Measurements from ENCODE around the gene TAOK1.
A peak's percentile ranks its signal among the peaks of the same experiment; 100 is the strongest.

TAOK1 gene

DNA sequence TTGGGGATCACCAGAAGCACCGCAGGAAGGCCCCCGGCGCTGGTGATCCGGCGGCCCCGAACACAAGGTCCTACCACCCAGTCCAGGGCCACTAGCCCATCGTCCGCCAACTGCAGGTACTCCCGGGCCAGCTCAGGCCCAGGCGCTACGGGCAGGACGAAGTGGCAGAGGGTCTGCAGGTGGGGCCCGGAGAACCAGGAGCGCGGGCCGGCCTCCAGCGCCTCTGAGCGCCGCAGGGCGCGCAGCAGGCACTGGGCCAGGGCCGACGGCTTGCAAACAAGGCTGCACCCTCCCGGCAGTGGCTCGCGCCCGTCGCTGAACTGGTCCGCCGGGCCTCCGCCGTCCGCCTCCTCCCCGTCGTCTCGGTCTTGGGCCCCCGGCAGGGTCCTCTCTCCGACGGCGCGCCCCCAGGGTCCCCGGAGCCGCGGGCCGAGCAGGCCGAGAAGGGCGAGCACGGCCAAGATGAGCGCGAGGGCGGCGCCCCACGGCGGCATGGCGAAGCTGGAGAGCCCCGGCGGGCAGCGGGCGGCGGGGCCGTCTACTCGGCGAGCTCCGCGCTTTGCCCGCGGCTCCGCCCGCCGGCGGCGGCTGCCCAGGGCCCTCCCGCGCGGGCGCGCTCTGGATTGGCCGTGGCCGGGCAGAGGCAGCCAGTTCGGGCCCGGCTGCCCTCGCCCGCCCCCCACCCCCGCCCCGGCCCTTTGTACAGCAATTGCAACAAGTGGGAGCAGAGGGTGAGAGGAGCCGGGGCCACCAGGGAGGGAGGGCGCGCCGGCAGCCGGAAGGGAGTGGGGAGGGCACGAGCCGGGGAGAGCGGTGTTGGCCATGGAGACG, 176.5 kb downstream of the TAOK1 start, which contains the start of gene ABHD15:
Gene ABHD15, minus strand, starts transcription at position 565 of the 831 bp plus-strand sequence. Its CDS starts 71 bp downstream, at position 494.
- peaks cover 7 to 23% of the 10 kb centered on the region in 2 experiments for H3K36me3 ChIP-seq (ENCODE audit: control insufficient read depth in 2 of 2, insufficient read depth in 1 of 2, low read length in 2 of 2)
- no peaks in the 10 kb centered on the region for H3K9me3 ChIP-seq (ENCODE audit: control insufficient read depth, insufficient read depth, low read depth, low read length)
- peak within 1 kb of the TSS; percentile 61 for H3K4me3 ChIP-seq (ENCODE audit: low read depth, low read length)
- H3K4me1 ChIP-seq (ENCODE audit: control insufficient read depth, insufficient read depth, low read length) = peaks cover 13% of the 10 kb centered on the region
- peak within 1 kb of the TSS; percentile 87 for H3K27ac ChIP-seq (ENCODE audit: extremely low read depth, low read depth, low read length)
- CTCF ChIA-PET = interaction anchor here (0.6 to 4.6 kb wide), 11 partner anchors 15 to 1562 kb away, joined by 3 to 29 read pairs (median 4); partner anchors contain the start of genes ANKRD13B and MYO18A
- POLR2A ChIA-PET = interaction anchor here (1.0 to 4.6 kb wide), 7 partner anchors 10 to 443 kb away, joined by 3 to 28 read pairs (median 5); partner anchors contain the start of gene ANKRD13B
- TF ChIP-seq ZNF677 (tag by site-specific recombination; IDR thresholded peaks at IDR 0.05) = 0 out of 2 replicates have a peak, but pooled peaks have one; percentile 32
- peak; percentile 97 for TF ChIP-seq SCRT2 (tag by site-specific recombination; IDR thresholded peaks at IDR 0.05)
- peak; percentile 7; the same call in 1 of the 2 replicates for TF ChIP-seq ZNF335 (tag by site-specific recombination; conservative IDR thresholded peaks at IDR 0.05)
- TF ChIP-seq KLF8 (tag by site-specific recombination; IDR thresholded peaks at IDR 0.05) = 0 out of 2 replicates have a peak, but pooled peaks have one; percentile 33
- TF ChIP-seq, protein P1, sequence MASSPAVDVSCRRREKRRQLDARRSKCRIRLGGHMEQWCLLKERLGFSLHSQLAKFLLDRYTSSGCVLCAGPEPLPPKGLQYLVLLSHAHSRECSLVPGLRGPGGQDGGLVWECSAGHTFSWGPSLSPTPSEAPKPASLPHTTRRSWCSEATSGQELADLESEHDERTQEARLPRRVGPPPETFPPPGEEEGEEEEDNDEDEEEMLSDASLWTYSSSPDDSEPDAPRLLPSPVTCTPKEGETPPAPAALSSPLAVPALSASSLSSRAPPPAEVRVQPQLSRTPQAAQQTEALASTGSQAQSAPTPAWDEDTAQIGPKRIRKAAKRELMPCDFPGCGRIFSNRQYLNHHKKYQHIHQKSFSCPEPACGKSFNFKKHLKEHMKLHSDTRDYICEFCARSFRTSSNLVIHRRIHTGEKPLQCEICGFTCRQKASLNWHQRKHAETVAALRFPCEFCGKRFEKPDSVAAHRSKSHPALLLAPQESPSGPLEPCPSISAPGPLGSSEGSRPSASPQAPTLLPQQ (tag by site-specific recombination; IDR thresholded peaks at IDR 0.05) = peak; percentile 73
- TF ChIP-seq ZBTB20 (tag by site-specific recombination; IDR thresholded peaks at IDR 0.05) = peak; percentile 47
- TF ChIP-seq, protein P2, sequence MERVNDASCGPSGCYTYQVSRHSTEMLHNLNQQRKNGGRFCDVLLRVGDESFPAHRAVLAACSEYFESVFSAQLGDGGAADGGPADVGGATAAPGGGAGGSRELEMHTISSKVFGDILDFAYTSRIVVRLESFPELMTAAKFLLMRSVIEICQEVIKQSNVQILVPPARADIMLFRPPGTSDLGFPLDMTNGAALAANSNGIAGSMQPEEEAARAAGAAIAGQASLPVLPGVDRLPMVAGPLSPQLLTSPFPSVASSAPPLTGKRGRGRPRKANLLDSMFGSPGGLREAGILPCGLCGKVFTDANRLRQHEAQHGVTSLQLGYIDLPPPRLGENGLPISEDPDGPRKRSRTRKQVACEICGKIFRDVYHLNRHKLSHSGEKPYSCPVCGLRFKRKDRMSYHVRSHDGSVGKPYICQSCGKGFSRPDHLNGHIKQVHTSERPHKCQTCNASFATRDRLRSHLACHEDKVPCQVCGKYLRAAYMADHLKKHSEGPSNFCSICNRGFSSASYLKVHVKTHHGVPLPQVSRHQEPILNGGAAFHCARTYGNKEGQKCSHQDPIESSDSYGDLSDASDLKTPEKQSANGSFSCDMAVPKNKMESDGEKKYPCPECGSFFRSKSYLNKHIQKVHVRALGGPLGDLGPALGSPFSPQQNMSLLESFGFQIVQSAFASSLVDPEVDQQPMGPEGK (tag by site-specific recombination; IDR thresholded peaks at IDR 0.05) = peak; percentile 55
- TF ChIP-seq, protein P3, sequence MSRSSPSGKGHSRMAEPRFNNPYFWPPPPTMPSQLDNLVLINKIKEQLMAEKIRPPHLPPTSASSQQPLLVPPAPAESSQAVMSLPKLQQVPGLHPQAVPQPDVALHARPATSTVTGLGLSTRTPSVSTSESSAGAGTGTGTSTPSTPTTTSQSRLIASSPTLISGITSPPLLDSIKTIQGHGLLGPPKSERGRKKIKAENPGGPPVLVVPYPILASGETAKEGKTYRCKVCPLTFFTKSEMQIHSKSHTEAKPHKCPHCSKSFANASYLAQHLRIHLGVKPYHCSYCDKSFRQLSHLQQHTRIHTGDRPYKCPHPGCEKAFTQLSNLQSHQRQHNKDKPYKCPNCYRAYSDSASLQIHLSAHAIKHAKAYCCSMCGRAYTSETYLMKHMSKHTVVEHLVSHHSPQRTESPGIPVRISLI (tag by site-specific recombination; IDR thresholded peaks at IDR 0.05) = no peak
- TF ChIP-seq ZSCAN30 (tag by site-specific recombination; IDR thresholded peaks at IDR 0.05) = 0 out of 2 replicates have a peak, but pooled peaks have one; percentile 48
- TF ChIP-seq, protein P4, sequence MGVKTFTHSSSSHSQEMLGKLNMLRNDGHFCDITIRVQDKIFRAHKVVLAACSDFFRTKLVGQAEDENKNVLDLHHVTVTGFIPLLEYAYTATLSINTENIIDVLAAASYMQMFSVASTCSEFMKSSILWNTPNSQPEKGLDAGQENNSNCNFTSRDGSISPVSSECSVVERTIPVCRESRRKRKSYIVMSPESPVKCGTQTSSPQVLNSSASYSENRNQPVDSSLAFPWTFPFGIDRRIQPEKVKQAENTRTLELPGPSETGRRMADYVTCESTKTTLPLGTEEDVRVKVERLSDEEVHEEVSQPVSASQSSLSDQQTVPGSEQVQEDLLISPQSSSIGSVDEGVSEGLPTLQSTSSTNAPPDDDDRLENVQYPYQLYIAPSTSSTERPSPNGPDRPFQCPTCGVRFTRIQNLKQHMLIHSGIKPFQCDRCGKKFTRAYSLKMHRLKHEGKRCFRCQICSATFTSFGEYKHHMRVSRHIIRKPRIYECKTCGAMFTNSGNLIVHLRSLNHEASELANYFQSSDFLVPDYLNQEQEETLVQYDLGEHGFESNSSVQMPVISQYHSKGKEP (tag by site-specific recombination; IDR thresholded peaks at IDR 0.05) = no peak
- peak; percentile 69; the same call in 1 of the 2 replicates for TF ChIP-seq GLIS1 (tag by site-specific recombination; IDR thresholded peaks at IDR 0.05)
- peak; percentile 38; the same call in 1 of the 2 replicates for TF ChIP-seq ZNF341 (tag by site-specific recombination; IDR thresholded peaks at IDR 0.05; ENCODE audit: low read depth)
- peak; percentile 70 for TF ChIP-seq SP2 (tag by site-specific recombination; IDR thresholded peaks at IDR 0.05)
- TF ChIP-seq, protein P5, sequence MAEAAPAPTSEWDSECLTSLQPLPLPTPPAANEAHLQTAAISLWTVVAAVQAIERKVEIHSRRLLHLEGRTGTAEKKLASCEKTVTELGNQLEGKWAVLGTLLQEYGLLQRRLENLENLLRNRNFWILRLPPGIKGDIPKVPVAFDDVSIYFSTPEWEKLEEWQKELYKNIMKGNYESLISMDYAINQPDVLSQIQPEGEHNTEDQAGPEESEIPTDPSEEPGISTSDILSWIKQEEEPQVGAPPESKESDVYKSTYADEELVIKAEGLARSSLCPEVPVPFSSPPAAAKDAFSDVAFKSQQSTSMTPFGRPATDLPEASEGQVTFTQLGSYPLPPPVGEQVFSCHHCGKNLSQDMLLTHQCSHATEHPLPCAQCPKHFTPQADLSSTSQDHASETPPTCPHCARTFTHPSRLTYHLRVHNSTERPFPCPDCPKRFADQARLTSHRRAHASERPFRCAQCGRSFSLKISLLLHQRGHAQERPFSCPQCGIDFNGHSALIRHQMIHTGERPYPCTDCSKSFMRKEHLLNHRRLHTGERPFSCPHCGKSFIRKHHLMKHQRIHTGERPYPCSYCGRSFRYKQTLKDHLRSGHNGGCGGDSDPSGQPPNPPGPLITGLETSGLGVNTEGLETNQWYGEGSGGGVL (tag by site-specific recombination; IDR thresholded peaks at IDR 0.05) = peak; percentile 79
- TF ChIP-seq ZNF391 (tag by site-specific recombination; IDR thresholded peaks at IDR 0.05; ENCODE audit: borderline replicate concordance, low read depth) = no peak
- no peak for TF ChIP-seq ZNF585B (tag by site-specific recombination; IDR thresholded peaks at IDR 0.05)
- TF ChIP-seq ZNF354C (tag by site-specific recombination; IDR thresholded peaks at IDR 0.05; ENCODE audit: borderline replicate concordance, low read depth) = no peak
- TF ChIP-seq ZNF121 (tag by site-specific recombination; IDR thresholded peaks at IDR 0.05) = peak; percentile 71; the same call in 1 of the 2 replicates
- peak; percentile 90 for TF ChIP-seq SCRT1 (tag by site-specific recombination; IDR thresholded peaks at IDR 0.05; ENCODE audit: borderline replicate concordance)
- 0 out of 2 replicates have a peak, but pooled peaks have one; percentile 24 for TF ChIP-seq ZNF561 (tag by site-specific recombination; IDR thresholded peaks at IDR 0.05; ENCODE audit: borderline replicate concordance)
- TF ChIP-seq, protein P6, sequence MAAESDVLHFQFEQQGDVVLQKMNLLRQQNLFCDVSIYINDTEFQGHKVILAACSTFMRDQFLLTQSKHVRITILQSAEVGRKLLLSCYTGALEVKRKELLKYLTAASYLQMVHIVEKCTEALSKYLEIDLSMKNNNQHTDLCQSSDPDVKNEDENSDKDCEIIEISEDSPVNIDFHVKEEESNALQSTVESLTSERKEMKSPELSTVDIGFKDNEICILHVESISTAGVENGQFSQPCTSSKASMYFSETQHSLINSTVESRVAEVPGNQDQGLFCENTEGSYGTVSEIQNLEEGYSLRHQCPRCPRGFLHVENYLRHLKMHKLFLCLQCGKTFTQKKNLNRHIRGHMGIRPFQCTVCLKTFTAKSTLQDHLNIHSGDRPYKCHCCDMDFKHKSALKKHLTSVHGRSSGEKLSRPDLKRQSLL (tag by site-specific recombination; IDR thresholded peaks at IDR 0.05) = 0 out of 2 replicates have a peak, but pooled peaks have one; percentile 30
- peak; percentile 34; the same call in 1 of the 2 replicates for TF ChIP-seq ZNF2 (tag by site-specific recombination; IDR thresholded peaks at IDR 0.05)
- peak; percentile 39; the same call in 1 of the 2 replicates for TF ChIP-seq EGR2 (tag by site-specific recombination; IDR thresholded peaks at IDR 0.05; ENCODE audit: low read depth)

Data from HEK293 (cell line).